Urinary bladder (tissue), 2 donors: ENCODE results near the gene ASCL4. TPM values are rescaled to one million over a fixed set of nuclear protein-coding genes. Genes with fewer than 3 reads are reported as not detected.

Source experiments
- polyA plus RNA-seq: library from polyadenylated mRNA; stranded (reverse); fragments of 200-250 nt; gene quantifications from one replicate; pipeline ENCODE4 v1.2.3, GENCODE V29; 2013
- total RNA-seq: library from RNA; depleted of rRNA; stranded (reverse); fragments of >200 nt; gene quantifications from one replicate; pipeline ENCODE4 v1.2.3, GENCODE V29; 2014
- donor health status: healthy.

Gene ASCL4
- total and polyA plus RNA-seq, 2 donors = not detected

Other genes starting within 250 kb of the ASCL4 start
- gene PWP1, start 88.9 kb upstream of the ASCL4 start, total RNA-seq = 38.2 TPM
- gene PWP1, start 88.9 kb upstream of the ASCL4 start, polyA plus RNA-seq = 44.1 TPM
- gene PRDM4, start 13.6 kb upstream of the ASCL4 start, total RNA-seq = 16.2 TPM
- 15.7 TPM for gene PRDM4, start 13.6 kb upstream of the ASCL4 start, polyA plus RNA-seq